CD4-positive, alpha-beta memory T cell (primary cell): ENCODE results near the gene MAP1S. TPM values are rescaled to one million over a fixed set of nuclear protein-coding genes. Genes with fewer than 3 reads are reported as not detected.

ENCODE experiments used
- CTCF ChIA-PET: fragments of 350-600 bp; sonication (Branson Sonifier 250); formaldehyde crosslinking; loops from one replicate; lab custom pipeline; 2021; ENCODE audit warnings: inconsistent platforms; ENCODE audit not compliant: partially characterized antibody; lab: Charles Lee
- POLR2A ChIA-PET: fragments of 350-600 bp; sonication (Branson Sonifier 250); formaldehyde crosslinking; loops from one replicate; lab custom pipeline; 2021; ENCODE audit not compliant: partially characterized antibody; lab: Charles Lee
- DNase-seq, 5 donors: peaks; one replicate each; pipeline versions ENCODE4 v3.0.0 to v3.0.0-alpha.2; 2020 to 2022; ENCODE audit warnings: mixed read lengths in 1 of 5
- H3K27ac ChIP-seq: one replicate; pipeline ENCODE4 v1.7.0; 2013; ENCODE audit warnings: low read depth, low read length
- H3K27me3 ChIP-seq: 2 replicates; pipeline ENCODE4 v1.7.0; 2013; ENCODE audit warnings: mild to moderate bottlenecking, low read length, moderate library complexity; ENCODE audit not compliant: insufficient read depth
- H3K36me3 ChIP-seq: 2 replicates; pipeline ENCODE4 v1.7.0; 2013; ENCODE audit warnings: mild to moderate bottlenecking, low read length, moderate library complexity; ENCODE audit not compliant: insufficient read depth
- H3K4me1 ChIP-seq: 2 replicates; pipeline ENCODE4 v1.7.0; 2013; ENCODE audit warnings: mild to moderate bottlenecking, low read length, moderate library complexity; ENCODE audit not compliant: insufficient read depth
- H3K4me3 ChIP-seq, 2 donors: one replicate each; pipeline ENCODE4 v1.7.0; 2013; ENCODE audit warnings: low read length in 2 of 2, mild to moderate bottlenecking in 1 of 2
- H3K9me3 ChIP-seq, 2 donors: one replicate each; pipeline ENCODE4 v1.7.0; 2013; ENCODE audit warnings: low read length in 2 of 2, control low read depth in 1 of 2; ENCODE audit not compliant: control insufficient read depth in 1 of 2
- H3K27ac Mint-ChIP-seq, 7 donors: one replicate each; pipeline ENCODE4 v1.8.0; 2020 to 2021; ENCODE audit warnings: mixed read lengths in 7 of 7, mild to moderate bottlenecking in 6 of 7, inconsistent platforms in 3 of 7, moderate library complexity in 3 of 7
- H3K27me3 Mint-ChIP-seq, 2 donors: one replicate each; pipeline ENCODE4 v1.8.0; 2020 to 2021; ENCODE audit warnings: mixed read lengths in 2 of 2
- H3K36me3 Mint-ChIP-seq, 2 donors: one replicate each; pipeline ENCODE4 v1.8.0; 2020 to 2021; ENCODE audit warnings: mixed read lengths in 2 of 2, inconsistent platforms in 1 of 2, mild to moderate bottlenecking in 1 of 2
- H3K4me1 Mint-ChIP-seq, 4 donors: one replicate each; pipeline ENCODE4 v1.8.0; 2020 to 2021; ENCODE audit warnings: mixed read lengths in 4 of 4, mild to moderate bottlenecking in 1 of 4
- H3K4me3 Mint-ChIP-seq, 8 donors: one replicate each; pipeline ENCODE4 v1.8.0; 2020 to 2021; ENCODE audit warnings: mixed read lengths in 8 of 8, mild to moderate bottlenecking in 7 of 8, moderate library complexity in 6 of 8, inconsistent platforms in 3 of 8
- H3K9me3 Mint-ChIP-seq, 8 donors: one replicate each; pipeline ENCODE4 v1.8.0; 2020 to 2021; ENCODE audit warnings: mixed read lengths in 8 of 8, mild to moderate bottlenecking in 5 of 8, inconsistent platforms in 3 of 8, moderate library complexity in 1 of 8
- intact Hi-C: fragments of 100-400 bp; cut with micrococcal nuclease; formaldehyde crosslinking; loops from one replicate; pipeline ENCODE4 v1.15.1; 2023
- polyA plus RNA-seq, 2 donors: library from polyadenylated mRNA; unstranded; fragments of 300-500 nt; fragmentation: Illumina TruSeq; gene quantifications; one replicate each; pipeline ENCODE4 v1.2.3, GENCODE V29; 2021
- total RNA-seq, 2 experiments: library from RNA; stranded (reverse); gene quantifications; one replicate each; pipeline ENCODE4 v1.2.3, GENCODE V29; 2021

MAP1S gene
- total and polyA plus RNA-seq, 4 experiments from 2014 or later = 8.2 to 64.9 (median 54.0) TPM

- DNase-seq = no peak
- H3K27ac Mint-ChIP-seq = no peak overlapping the region
- intact Hi-C loops = no loop called here
- Histone ChIP-seq H3K4me1 (peaks cover 1% of the 10 kb centered on the region), H3K9me3 (no peaks in the 10 kb centered on the region), H3K4me3 (no peak overlapping the region), H3K27ac (no peak overlapping the region), H3K36me3 (peaks cover 37% of the 10 kb centered on the region), H3K27me3 (no peaks in the 10 kb centered on the region)
- no peak overlapping the region for H3K4me3 Mint-ChIP-seq
- H3K9me3 Mint-ChIP-seq = no peaks in the 10 kb centered on the region
- H3K27me3 Mint-ChIP-seq = no peaks in the 10 kb centered on the region
- peaks cover 4 to 12% (median 9%) of the 10 kb centered on the region in 4 donors for H3K4me1 Mint-ChIP-seq
- H3K36me3 Mint-ChIP-seq = peaks cover 47 to 61% of the 10 kb centered on the region in 2 donors
- ChIA-PET POLR2A (interaction anchor here (2.9 kb wide), 1 partner anchor 10 kb away, joined by 10 read pairs; the partner anchor contains the start of gene FCHO1), CTCF (interaction anchor here (1.0 to 2.0 kb wide), 2 partner anchors 23 to 91 kb away, joined by 3 to 5 read pairs; no protein-coding TSS in a partner anchor)
These were observed 41.9 kb downstream of the MAP1S start for GRCh38 chr19:17761148-17761547.

- H3K9me3 ChIP-seq = no peaks in the 10 kb centered on the region
- no peak overlapping the region for H3K27ac ChIP-seq
- no peaks in the 10 kb centered on the region for H3K4me1 ChIP-seq
- no peaks in the 10 kb centered on the region for H3K27me3 ChIP-seq
- intact Hi-C loops = no loop called here
- H3K4me1 Mint-ChIP-seq = peaks cover 4 to 11% (median 7%) of the 10 kb centered on the region in 4 donors
- POLR2A ChIA-PET = interaction anchor here (2.9 kb wide), 1 partner anchor 11 kb away, joined by 10 read pairs; the partner anchor contains the start of gene FCHO1
- H3K27me3 Mint-ChIP-seq = no peaks in the 10 kb centered on the region
- H3K9me3 Mint-ChIP-seq = no peaks in the 10 kb centered on the region
- CTCF ChIA-PET = interaction anchor here (0.6 to 2.0 kb wide), 5 partner anchors 9 to 237 kb away, joined by 3 to 5 read pairs (median 3); no protein-coding TSS in a partner anchor
- no peak overlapping the region for H3K4me3 Mint-ChIP-seq
- peak overlapping the region in 3 of 7 donors; percentile 10 to 61 (median 48) for H3K27ac Mint-ChIP-seq
- peaks cover 38 to 63% of the 10 kb centered on the region in 2 donors for H3K36me3 Mint-ChIP-seq
- H3K36me3 ChIP-seq = peaks cover 48% of the 10 kb centered on the region
- no peak overlapping the region for H3K4me3 ChIP-seq
- DNase-seq = no peak
These were observed 43.4 kb downstream of the MAP1S start for GRCh38 chr19:17762505-17763229.

GRCh38 chr19:17764348-17764747, 45.1 kb downstream of the MAP1S start:
- intact Hi-C loops = no loop called here
- H3K27me3 ChIP-seq = no peaks in the 10 kb centered on the region
- no peak overlapping the region for H3K27ac ChIP-seq
- H3K4me1 ChIP-seq = no peaks in the 10 kb centered on the region
- H3K36me3 ChIP-seq = peaks cover 47% of the 10 kb centered on the region
- no peaks in the 10 kb centered on the region for H3K27me3 Mint-ChIP-seq
- no peak overlapping the region for H3K4me3 Mint-ChIP-seq
- peaks cover 41 to 59% of the 10 kb centered on the region in 2 donors for H3K36me3 Mint-ChIP-seq
- no peak overlapping the region for H3K4me3 ChIP-seq
- ChIA-PET CTCF (no interaction called here), POLR2A (no interaction called here)
- peaks cover 0 to 5% (median 4%) of the 10 kb centered on the region in 4 donors for H3K4me1 Mint-ChIP-seq
- H3K9me3 ChIP-seq = no peaks in the 10 kb centered on the region
- no peaks in the 10 kb centered on the region for H3K9me3 Mint-ChIP-seq
- no peak for DNase-seq
- H3K27ac Mint-ChIP-seq = no peak overlapping the region

DNA sequence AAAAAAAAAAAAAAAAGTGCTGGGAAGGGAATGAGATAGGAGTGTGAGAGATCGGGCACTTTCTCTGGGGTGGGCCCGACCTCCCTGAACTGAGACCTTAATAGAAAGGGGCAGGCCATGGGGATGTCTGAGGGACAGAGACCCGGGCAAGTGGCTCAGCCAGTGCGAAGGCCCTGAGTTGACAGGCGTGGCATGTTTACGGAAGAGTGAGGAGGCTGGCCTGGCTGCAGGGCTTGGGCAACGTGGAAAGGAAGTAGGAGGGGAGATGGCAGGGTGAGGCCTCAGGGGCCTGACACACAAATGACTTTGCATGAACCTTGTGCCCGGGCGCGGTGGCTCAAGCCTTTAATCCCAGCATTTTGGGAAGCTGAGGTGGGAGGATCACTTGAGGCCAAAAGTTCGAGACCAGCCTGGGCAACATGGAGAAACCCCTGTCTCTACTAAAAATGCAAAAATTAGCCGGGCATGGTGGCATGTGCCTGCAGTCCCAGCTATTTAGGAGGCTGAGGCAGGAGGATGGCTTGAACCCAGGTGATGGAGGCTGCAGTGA, 45.9 kb downstream of the MAP1S start:
- Mint-ChIP-seq H3K27ac (peak overlapping the region in 4 of 7 donors; percentile 22 to 82 (median 42)), H3K27me3 (no peaks in the 10 kb centered on the region), H3K4me3 (peak overlapping the region in 2 of 8 donors; percentile 29), H3K36me3 (peaks cover 45 to 56% of the 10 kb centered on the region in 2 donors), H3K9me3 (no peaks in the 10 kb centered on the region), H3K4me1 (peaks cover 0 to 5% (median 3%) of the 10 kb centered on the region in 4 donors)
- H3K4me3 ChIP-seq = no peak overlapping the region
- DNase-seq = no peak
- ChIA-PET CTCF (interaction anchor here (0.9 to 1.0 kb wide), 2 partner anchors 10 to 27 kb away, joined by 3 to 4 read pairs; no protein-coding TSS in a partner anchor), POLR2A (interaction anchor here (2.1 kb wide), 1 partner anchor 38 kb away, joined by 5 read pairs; no protein-coding TSS in a partner anchor)
- H3K9me3 ChIP-seq = no peaks in the 10 kb centered on the region
- H3K4me1 ChIP-seq = no peaks in the 10 kb centered on the region
- H3K27me3 ChIP-seq = no peaks in the 10 kb centered on the region
- H3K36me3 ChIP-seq = peaks cover 48% of the 10 kb centered on the region
- no peak overlapping the region for H3K27ac ChIP-seq
- intact Hi-C loops = no loop called here

DNA sequence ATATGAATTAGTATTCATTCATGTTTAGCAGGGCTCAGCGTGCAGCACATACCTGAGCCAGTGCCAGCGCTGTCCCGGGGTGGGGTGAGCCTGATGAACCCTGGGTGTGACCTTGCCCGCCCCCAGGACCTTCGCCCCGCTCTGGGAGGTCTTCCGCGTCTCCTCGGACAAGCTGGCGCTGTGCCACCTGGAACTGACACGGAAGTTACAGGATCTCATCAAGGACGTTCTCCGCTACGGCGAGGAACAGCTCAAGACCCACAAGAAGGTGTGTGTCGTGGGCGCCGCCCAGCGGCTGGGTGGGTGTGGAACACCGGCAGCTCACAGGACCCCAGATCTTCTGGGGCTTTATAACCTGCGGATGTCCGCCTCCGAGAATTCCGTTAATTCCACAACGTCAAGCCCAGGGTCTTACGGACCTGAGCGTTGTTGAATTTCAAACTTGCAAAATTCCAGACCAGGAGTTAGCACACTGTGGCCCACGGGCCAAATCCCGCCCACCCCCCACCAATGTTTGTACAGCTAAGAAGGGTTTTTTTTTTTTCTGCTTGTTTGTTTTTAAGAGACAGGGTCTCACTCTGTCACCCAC, 47.4 kb downstream of the MAP1S start:
- Histone ChIP-seq H3K36me3 (peaks cover 55% of the 10 kb centered on the region), H3K27me3 (no peaks in the 10 kb centered on the region), H3K27ac (no peak overlapping the region), H3K9me3 (no peaks in the 10 kb centered on the region), H3K4me3 (no peak overlapping the region), H3K4me1 (no peaks in the 10 kb centered on the region)
- H3K9me3 Mint-ChIP-seq = no peaks in the 10 kb centered on the region
- intact Hi-C loops = no loop called here
- DNase-seq = no peak
- POLR2A ChIA-PET = interaction anchor here (0.9 to 2.1 kb wide), 4 partner anchors 18 to 47 kb away, joined by 3 to 5 read pairs (median 3); partner anchors contain the start of gene MAP1S
- peaks cover 0 to 5% (median 3%) of the 10 kb centered on the region in 4 donors for H3K4me1 Mint-ChIP-seq
- no peak overlapping the region for H3K4me3 Mint-ChIP-seq
- CTCF ChIA-PET = interaction anchor here (0.7 to 2.0 kb wide), 10 partner anchors 8 to 270 kb away, joined by 3 to 16 read pairs (median 3); partner anchors contain the start of gene MAP1S
- peaks cover 37 to 51% of the 10 kb centered on the region in 2 donors for H3K36me3 Mint-ChIP-seq
- H3K27ac Mint-ChIP-seq = no peak overlapping the region
- no peaks in the 10 kb centered on the region for H3K27me3 Mint-ChIP-seq

- Histone ChIP-seq H3K4me3 (no peak overlapping the region), H3K4me1 (no peaks in the 10 kb centered on the region), H3K9me3 (no peaks in the 10 kb centered on the region), H3K36me3 (peaks cover 56% of the 10 kb centered on the region), H3K27ac (no peak overlapping the region), H3K27me3 (no peaks in the 10 kb centered on the region)
- Mint-ChIP-seq H3K4me1 (peaks cover 0 to 5% (median 2%) of the 10 kb centered on the region in 4 donors), H3K27me3 (no peaks in the 10 kb centered on the region), H3K36me3 (peaks cover 39 to 55% of the 10 kb centered on the region in 2 donors), H3K9me3 (no peaks in the 10 kb centered on the region), H3K27ac (peak overlapping the region in 1 of 7 donors; percentile 72), H3K4me3 (no peak overlapping the region)
- no peak for DNase-seq
- intact Hi-C loops = no loop called here
- CTCF ChIA-PET = interaction anchor here (1.0 to 2.0 kb wide), 5 partner anchors 9 to 271 kb away, joined by 3 to 16 read pairs (median 4); no protein-coding TSS in a partner anchor
- POLR2A ChIA-PET = interaction anchor here (0.9 to 1.1 kb wide), 3 partner anchors 11 to 46 kb away, joined by 3 read pairs; no protein-coding TSS in a partner anchor
These were observed 48.3 kb downstream of the MAP1S start for GRCh38 chr19:17767559-17767958.
